ENCODE data around the gene HTRA3.

Gene HTRA3

DNA sequence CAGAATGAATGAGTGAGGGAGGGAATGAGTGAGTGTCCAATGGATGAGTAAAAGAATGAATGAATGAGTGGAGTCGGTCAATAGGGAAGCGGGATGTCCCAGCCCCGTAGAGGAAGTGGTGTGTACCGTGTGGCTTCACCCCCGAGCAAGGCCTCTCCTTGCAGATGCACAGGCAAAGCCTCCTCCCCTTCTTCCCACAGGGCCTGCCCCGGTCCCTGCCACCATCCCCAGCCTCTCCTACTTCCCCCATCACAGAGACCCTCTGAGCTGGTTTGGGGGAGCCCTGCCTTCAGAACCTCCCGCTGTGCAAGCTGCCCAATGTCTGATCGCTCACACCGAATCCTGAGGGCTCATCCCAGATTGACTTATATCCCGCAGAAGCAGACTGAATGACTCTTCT is 13.6 kb downstream of the HTRA3 start:
- H3K4me3 ChIP-seq (replicated peaks; ENCODE audit: low read depth, low read length): no peak overlapping the region
- H3K36me3 ChIP-seq (ENCODE audit: control insufficient read depth, insufficient read depth, low read length): no peaks in the 10 kb centered on the region
- peaks cover 3% of the 10 kb centered on the region; the same call in 1 of the 2 replicates for H3K27me3 ChIP-seq (replicated peaks; ENCODE audit: control insufficient read depth, insufficient read depth, low read length)
- no peak for DNase-seq (ENCODE audit: extremely low read depth, insufficient read length)
- TF ChIP-seq, protein P1, sequence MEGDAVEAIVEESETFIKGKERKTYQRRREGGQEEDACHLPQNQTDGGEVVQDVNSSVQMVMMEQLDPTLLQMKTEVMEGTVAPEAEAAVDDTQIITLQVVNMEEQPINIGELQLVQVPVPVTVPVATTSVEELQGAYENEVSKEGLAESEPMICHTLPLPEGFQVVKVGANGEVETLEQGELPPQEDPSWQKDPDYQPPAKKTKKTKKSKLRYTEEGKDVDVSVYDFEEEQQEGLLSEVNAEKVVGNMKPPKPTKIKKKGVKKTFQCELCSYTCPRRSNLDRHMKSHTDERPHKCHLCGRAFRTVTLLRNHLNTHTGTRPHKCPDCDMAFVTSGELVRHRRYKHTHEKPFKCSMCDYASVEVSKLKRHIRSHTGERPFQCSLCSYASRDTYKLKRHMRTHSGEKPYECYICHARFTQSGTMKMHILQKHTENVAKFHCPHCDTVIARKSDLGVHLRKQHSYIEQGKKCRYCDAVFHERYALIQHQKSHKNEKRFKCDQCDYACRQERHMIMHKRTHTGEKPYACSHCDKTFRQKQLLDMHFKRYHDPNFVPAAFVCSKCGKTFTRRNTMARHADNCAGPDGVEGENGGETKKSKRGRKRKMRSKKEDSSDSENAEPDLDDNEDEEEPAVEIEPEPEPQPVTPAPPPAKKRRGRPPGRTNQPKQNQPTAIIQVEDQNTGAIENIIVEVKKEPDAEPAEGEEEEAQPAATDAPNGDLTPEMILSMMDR (IDR thresholded peaks at IDR 0.05; ENCODE audit: insufficient read depth, low read length, poor library complexity, severe bottlenecking): no peak

DNA sequence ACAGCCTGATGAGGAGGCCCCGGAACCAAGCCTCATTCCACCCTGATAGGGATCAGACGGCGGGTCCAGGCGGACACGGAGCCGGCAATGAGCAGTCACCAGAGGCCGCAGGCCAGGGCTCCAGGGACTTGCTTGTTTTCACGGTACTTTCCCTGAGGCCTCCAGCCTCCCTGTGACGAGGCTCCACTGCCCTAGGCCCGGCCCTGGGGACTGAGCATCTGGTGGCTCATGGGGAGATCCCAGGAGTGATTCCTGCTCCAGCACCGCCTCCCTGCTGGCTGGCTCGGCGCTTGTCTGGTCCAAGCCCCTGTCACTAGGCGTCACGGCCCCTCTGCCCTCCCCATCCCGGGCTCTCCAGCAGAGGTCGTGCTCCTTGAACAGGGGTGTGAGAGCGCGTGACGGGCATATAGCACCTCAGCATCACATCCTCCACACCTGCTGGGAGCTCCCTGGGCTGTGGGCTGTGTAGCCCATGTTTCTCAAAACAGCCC is 14.1 kb downstream of the HTRA3 start:
- no peak overlapping the region for H3K4me3 ChIP-seq (replicated peaks; ENCODE audit: low read depth, low read length)
- peaks cover 3% of the 10 kb centered on the region; the same call in 1 of the 2 replicates for H3K27me3 ChIP-seq (replicated peaks; ENCODE audit: control insufficient read depth, insufficient read depth, low read length)
- no peak for DNase-seq (ENCODE audit: extremely low read depth, insufficient read length)
- H3K36me3 ChIP-seq (ENCODE audit: control insufficient read depth, insufficient read depth, low read length): no peaks in the 10 kb centered on the region
- TF ChIP-seq, protein P1 (IDR thresholded peaks at IDR 0.05; ENCODE audit: insufficient read depth, low read length, poor library complexity, severe bottlenecking): no peak

DNA sequence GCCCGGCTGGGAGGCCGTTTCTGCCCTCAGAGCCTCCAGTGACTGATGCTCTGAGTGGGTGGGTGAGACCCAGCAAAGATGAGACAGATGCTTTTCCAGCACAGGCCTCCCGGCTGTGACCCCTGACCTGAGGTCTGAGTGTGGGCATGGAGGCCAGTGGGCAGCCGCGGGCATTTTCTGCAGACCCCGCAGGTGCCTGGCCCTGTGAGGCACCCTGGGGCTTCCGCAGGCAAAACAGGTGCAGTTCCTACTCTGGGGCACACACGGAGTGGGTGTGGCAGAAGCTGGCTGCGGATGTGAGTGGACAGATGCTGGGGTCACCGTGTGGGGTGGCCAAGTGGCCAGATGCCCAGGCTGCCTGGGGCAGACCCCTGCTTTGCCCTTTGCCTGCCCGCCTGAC is 14.8 kb downstream of the HTRA3 start:
- no peak for DNase-seq (ENCODE audit: extremely low read depth, insufficient read length)
- TF ChIP-seq, protein P1 (IDR thresholded peaks at IDR 0.05; ENCODE audit: insufficient read depth, low read length, poor library complexity, severe bottlenecking): no peak
- Histone ChIP-seq H3K4me3 (replicated peaks; ENCODE audit: low read depth, low read length) (no peak overlapping the region), H3K36me3 (ENCODE audit: control insufficient read depth, insufficient read depth, low read length) (no peaks in the 10 kb centered on the region), H3K27me3 (replicated peaks; ENCODE audit: control insufficient read depth, insufficient read depth, low read length) (peaks cover 3% of the 10 kb centered on the region; the same call in 1 of the 2 replicates)

DNA sequence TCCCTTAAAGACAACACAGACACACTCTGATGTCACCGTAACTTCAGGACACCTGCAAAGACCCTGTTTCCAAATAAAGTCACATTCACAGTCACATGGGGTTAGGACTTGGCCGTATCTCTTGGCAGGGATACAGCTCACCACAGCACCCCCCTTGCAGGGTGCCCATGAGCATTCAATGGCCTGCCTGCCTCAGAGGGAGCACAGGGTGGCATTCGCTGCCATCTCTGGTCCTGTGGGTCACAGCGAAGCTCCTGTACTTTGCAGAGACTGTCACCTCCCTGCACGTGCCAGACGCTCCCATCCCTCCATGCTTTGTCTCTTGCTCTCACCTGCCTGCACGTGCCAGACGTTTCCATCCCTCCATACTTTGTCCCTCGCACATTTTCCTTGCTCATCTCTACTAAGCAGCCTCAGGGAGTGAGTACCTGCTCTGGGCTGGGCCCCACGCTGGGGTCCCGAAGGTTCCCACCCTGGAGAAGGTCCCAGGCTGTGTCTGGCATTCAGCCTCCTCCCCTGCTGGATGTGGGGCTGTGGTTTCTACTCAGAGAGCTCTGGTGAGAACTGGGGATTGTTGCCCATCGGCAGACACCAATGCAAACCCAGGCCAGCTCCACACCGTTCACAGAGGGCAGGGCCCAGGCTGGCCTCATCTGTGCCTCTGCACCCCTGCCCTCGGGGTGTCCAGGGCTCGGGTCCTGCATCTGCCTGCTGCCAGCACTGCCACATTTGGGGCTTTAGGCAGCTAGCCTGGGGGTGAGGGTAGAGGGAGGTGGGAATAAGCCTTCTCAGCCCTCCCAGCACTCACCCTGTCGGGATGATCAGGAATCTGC is 15.8 kb downstream of the HTRA3 start:
- H3K4me3 ChIP-seq (replicated peaks; ENCODE audit: low read depth, low read length): no peak overlapping the region
- TF ChIP-seq, protein P1 (IDR thresholded peaks at IDR 0.05; ENCODE audit: insufficient read depth, low read length, poor library complexity, severe bottlenecking): no peak
- peaks cover 3% of the 10 kb centered on the region; the same call in 1 of the 2 replicates for H3K27me3 ChIP-seq (replicated peaks; ENCODE audit: control insufficient read depth, insufficient read depth, low read length)
- no peaks in the 10 kb centered on the region for H3K36me3 ChIP-seq (ENCODE audit: control insufficient read depth, insufficient read depth, low read length)
- DNase-seq (ENCODE audit: extremely low read depth, insufficient read length): no peak

DNA sequence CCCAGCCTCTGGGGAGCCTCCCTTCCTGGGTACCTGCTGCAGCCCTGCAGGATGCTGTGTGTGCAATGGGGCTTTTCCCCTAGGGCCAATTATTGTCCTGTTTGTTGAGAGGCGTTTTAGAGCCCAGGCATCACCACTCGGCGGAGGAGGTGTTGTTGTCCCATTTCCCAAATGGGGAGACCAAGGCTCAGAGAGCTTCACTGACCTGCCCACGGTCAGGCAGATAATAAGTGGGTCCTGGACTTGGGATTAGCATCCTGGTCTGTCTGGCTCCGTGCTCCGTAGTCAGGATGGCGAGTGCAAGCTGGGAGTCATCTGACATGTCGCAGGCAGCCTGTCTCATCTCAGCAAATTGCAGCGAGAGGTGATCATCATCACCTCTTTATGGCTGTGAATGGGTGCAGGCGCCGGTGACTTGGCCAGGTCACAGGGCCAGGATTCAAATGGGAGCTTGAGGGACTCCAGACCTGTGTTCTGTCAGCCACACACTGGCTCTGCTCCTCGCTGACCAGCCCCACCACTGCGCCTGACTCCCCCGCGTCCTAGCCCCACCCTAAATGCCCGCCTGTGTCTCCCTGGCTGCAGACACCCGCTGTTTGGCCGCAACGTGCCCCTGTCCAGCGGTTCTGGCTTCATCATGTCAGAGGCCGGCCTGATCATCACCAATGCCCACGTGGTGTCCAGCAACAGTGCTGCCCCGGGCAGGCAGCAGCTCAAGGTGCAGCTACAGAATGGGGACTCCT is 16.6 kb downstream of the HTRA3 start:
- peaks cover 3% of the 10 kb centered on the region; the same call in 1 of the 2 replicates for H3K27me3 ChIP-seq (replicated peaks; ENCODE audit: control insufficient read depth, insufficient read depth, low read length)
- DNase-seq (ENCODE audit: extremely low read depth, insufficient read length): no peak
- TF ChIP-seq, protein P1 (IDR thresholded peaks at IDR 0.05; ENCODE audit: insufficient read depth, low read length, poor library complexity, severe bottlenecking): no peak

More for the DNA sequence above, 16.6 kb downstream of the HTRA3 start:
- Histone ChIP-seq H3K36me3 (ENCODE audit: control insufficient read depth, insufficient read depth, low read length) (no peaks in the 10 kb centered on the region), H3K4me3 (replicated peaks; ENCODE audit: low read depth, low read length) (no peak overlapping the region)
